ENCODE measurements around the gene ATP9A. TPM values are rescaled to one million over a fixed set of nuclear protein-coding genes. Genes with fewer than 3 reads are reported as not detected.

Gene ATP9A
- total RNA-seq, 1 experiment from 2014 or later: 16.8 TPM

- POLR2A ChIA-PET: interaction anchor here (1.0 to 1.9 kb wide), 3 partner anchors 8 to 25 kb away, joined by 3 to 10 read pairs (median 3); no protein-coding TSS in a partner anchor
- no peaks in the 10 kb centered on the region for H3K27me3 ChIP-seq (ENCODE audit: insufficient read depth, low read length)
- H3K4me3 ChIP-seq (replicated peaks in 1 of 2; ENCODE audit: low read depth in 1 of 2, low read length in 2 of 2): peak overlapping the region; percentile 17 to 45
- peaks cover 16% of the 10 kb centered on the region for H3K79me2 ChIP-seq (ENCODE audit: insufficient read depth, low read length)
- H3K27ac ChIP-seq (ENCODE audit: low read depth, low read length): peak overlapping the region; percentile 86
- no peaks in the 10 kb centered on the region for H4K20me1 ChIP-seq (ENCODE audit: insufficient read depth)
- CTCF ChIA-PET: interaction anchor here (1.2 to 1.4 kb wide), 2 partner anchors 27 to 38 kb away, joined by 3 to 4 read pairs; no protein-coding TSS in a partner anchor
- H3K9ac ChIP-seq (ENCODE audit: low read length): peak overlapping the region; percentile 60
- peak; percentile 82 for ATAC-seq
- intact Hi-C loops (cut with micrococcal nuclease): loop anchor here (2.0 kb wide), 1 partner anchor 28 kb away; no protein-coding TSS in a partner anchor
- no TSS peak for BruUV-seq (replicated peaks)
- RAD21 ChIA-PET (ENCODE audit: low non-redundant PET in 1 of 2, low total read pairs in 2 of 2, uncharacterized antibody in 2 of 2, unreplicated experiment in 2 of 2): interaction anchor here in 1 of 2 experiments (1.1 to 1.5 kb wide), 2 partner anchors 10 to 13 kb away, joined by 3 to 4 read pairs; no protein-coding TSS in a partner anchor
- no peaks in the 10 kb centered on the region for H3K9me2 ChIP-seq (ENCODE audit: insufficient read depth)
- H2AFZ ChIP-seq (ENCODE audit: low read depth, low read length, poor library complexity, severe bottlenecking): no peak overlapping the region
- DNase-seq (ENCODE audit: low read depth, low spot score): peak; percentile 80
- no peaks in the 10 kb centered on the region for H3K36me3 ChIP-seq (ENCODE audit: control insufficient read depth in 1 of 2, insufficient read depth in 2 of 2, low read length in 2 of 2)
- H3K9me3 ChIP-seq (ENCODE audit: control insufficient read depth in 1 of 2, insufficient read depth in 1 of 2, low read depth in 1 of 2, low read length in 2 of 2): no peaks in the 10 kb centered on the region
- peak overlapping the region; percentile 80 for H3K4me2 ChIP-seq (ENCODE audit: low read length)
- H3K4me1 ChIP-seq (ENCODE audit: control insufficient read depth in 1 of 2, insufficient read depth in 2 of 2, low read length in 2 of 2): peaks cover 58 to 82% of the 10 kb centered on the region in 2 experiments
- TF ChIP-seq JUND (IDR thresholded peaks at IDR 0.05): peak; percentile 79
- TF ChIP-seq EGR1 (IDR thresholded peaks at IDR 0.05; ENCODE audit: low read depth): no peak
- TF ChIP-seq EZH2 (IDR thresholded peaks at IDR 0.05): no peak
- no peak for TF ChIP-seq ATF3 (IDR thresholded peaks at IDR 0.05)
- TF ChIP-seq SRF (IDR thresholded peaks at IDR 0.05; ENCODE audit: low read depth): no peak
- TF ChIP-seq TCF7L2 (IDR thresholded peaks at IDR 0.05; ENCODE audit: borderline replicate concordance, extremely low read depth, insufficient read depth, insufficient read length): no peak
- TF ChIP-seq FOSL1 (IDR thresholded peaks at IDR 0.05; ENCODE audit: low read depth): peak; percentile 77
- TF ChIP-seq SP1 (IDR thresholded peaks at IDR 0.05; ENCODE audit: low read depth): peak; percentile 73; the same call in 1 of the 2 replicates
- TF ChIP-seq ZBTB33 (IDR thresholded peaks at IDR 0.05; ENCODE audit: extremely low read depth, insufficient replicate concordance, low read length): no peak
- no peak for TF ChIP-seq CTCF (IDR thresholded peaks at IDR 0.05 in 2 of 3, conservative IDR thresholded peaks at IDR 0.05 in 1 of 3; ENCODE audit: borderline replicate concordance in 1 of 3, insufficient read depth in 1 of 3, low read depth in 2 of 3, low read length in 2 of 3)
- no peak for TF ChIP-seq SIN3A (IDR thresholded peaks at IDR 0.05; ENCODE audit: low read depth)
- peak; percentile 75 for TF ChIP-seq MAX (IDR thresholded peaks at IDR 0.05)
- TF ChIP-seq POLR2AphosphoS5 (IDR thresholded peaks at IDR 0.05; ENCODE audit: low read depth, low read length): peak; percentile 41; the same call in 1 of the 2 replicates
- TF ChIP-seq YY1 (IDR thresholded peaks at IDR 0.05; ENCODE audit: extremely low read depth, insufficient replicate concordance, low read depth, low read length): no peak
- no peak for TF ChIP-seq ELF1 (IDR thresholded peaks at IDR 0.05; ENCODE audit: borderline replicate concordance, low read depth)
- TF ChIP-seq EZH2phosphoT487 (IDR thresholded peaks at IDR 0.05; ENCODE audit: borderline replicate concordance): no peak
- no peak for TF ChIP-seq ZFX (IDR thresholded peaks at IDR 0.05)
- no peak for TF ChIP-seq CEBPB (IDR thresholded peaks at IDR 0.05; ENCODE audit: low read depth)
- TF ChIP-seq CBX3 (IDR thresholded peaks at IDR 0.05; ENCODE audit: low read depth): peak; percentile 51; the same call in 1 of the 2 replicates
- no peak for TF ChIP-seq POLR2A (IDR thresholded peaks at IDR 0.05; ENCODE audit: borderline replicate concordance, extremely low read depth, insufficient read depth, insufficient read length)
Observed at GRCh38 chr20:51738877-51739447, 29.2 kb downstream of the ATP9A start.

Data from HCT116 (cell line).